HTERT RPE-1 (cell line): ENCODE data around the gene LRRN3.

Experiments
- in situ Hi-C: fragments of 300-500 bp; cut with MboI; formaldehyde crosslinking; loops from 4 replicates; pipeline ENCODE4 v1.14.3; 2020; ENCODE audit warnings: low sequenced_read_pairs

The LRRN3 gene

GRCh38 chr7:111076205-111076604 lies 14.7 kb upstream of the LRRN3 start:
- in situ Hi-C loops: no loop called here

- in situ Hi-C loops: no loop called here
Measured at GRCh38 chr7:111077001-111077400, 13.9 kb upstream of the LRRN3 start.

- in situ Hi-C loops: no loop called here
Measured at GRCh38 chr7:111080495-111081105, 10.3 kb upstream of the LRRN3 start.

- in situ Hi-C loops: no loop called here
Measured at GRCh38 chr7:111081546-111082267, 9.2 kb upstream of the LRRN3 start.

- in situ Hi-C loops: no loop called here
Measured at GRCh38 chr7:111082351-111082750, 8.6 kb upstream of the LRRN3 start.

GRCh38 chr7:111083413-111083812 lies 7.5 kb upstream of the LRRN3 start:
- in situ Hi-C loops: no loop called here

- in situ Hi-C loops: no loop called here
Measured at GRCh38 chr7:111085356-111085755, 5.6 kb upstream of the LRRN3 start.

- in situ Hi-C loops: no loop called here
Measured at GRCh38 chr7:111086532-111086931, 4.4 kb upstream of the LRRN3 start.

GRCh38 chr7:111088328-111088727 lies 2.6 kb upstream of the LRRN3 start:
- in situ Hi-C loops: no loop called here

- in situ Hi-C loops: no loop called here
Measured at GRCh38 chr7:111089822-111090426, 1.0 kb upstream of the LRRN3 start.

GRCh38 chr7:111091593-111092358 lies 849 bp downstream of the LRRN3 start:
- in situ Hi-C loops: no loop called here

GRCh38 chr7:111092406-111093236 lies 1.7 kb downstream of the LRRN3 start:
- in situ Hi-C loops: no loop called here

- in situ Hi-C loops: no loop called here
Measured at GRCh38 chr7:111093496-111093895, 2.6 kb downstream of the LRRN3 start.

- in situ Hi-C loops: no loop called here
Measured at GRCh38 chr7:111094419-111094818, 3.5 kb downstream of the LRRN3 start.

GRCh38 chr7:111096997-111097396 lies 6.1 kb downstream of the LRRN3 start:
- in situ Hi-C loops: no loop called here

GRCh38 chr7:111098011-111098925 lies 7.3 kb downstream of the LRRN3 start:
- in situ Hi-C loops: no loop called here

GRCh38 chr7:111098926-111099250 lies 8.0 kb downstream of the LRRN3 start:
- in situ Hi-C loops: no loop called here

GRCh38 chr7:111101856-111102646 lies 11.1 kb downstream of the LRRN3 start:
- in situ Hi-C loops: no loop called here

GRCh38 chr7:111103136-111103535 lies 12.2 kb downstream of the LRRN3 start:
- in situ Hi-C loops: no loop called here
